BJ (cell line): ENCODE measurements around the gene PERM1. TPM values are rescaled to one million over a fixed set of nuclear protein-coding genes. Genes with fewer than 3 reads are reported as not detected.

Experiments
- CTCF ChIA-PET: fragments of 350-600 bp; formaldehyde crosslinking; extraction: SDS; loops from one replicate; lab custom pipeline; 2021; ENCODE audit warnings: antibody characterized with exemption, inconsistent platforms; lab: Yijun Ruan, JAX
- POLR2A ChIA-PET: fragments of 300-600 bp; sonication (Branson Sonifier 250); formaldehyde crosslinking; extraction: SDS; loops from one replicate; lab custom pipeline; 2021; ENCODE audit warnings: antibody characterized with exemption; lab: Charles Lee
- DNase-seq: peaks from one replicate; pipeline ENCODE4 v3.0.0-alpha.2; 2011; ENCODE audit warnings: low read depth
- H3K27me3 ChIP-seq: 2 replicates; pipeline ENCODE4 v1.6.0; 2011; ENCODE audit warnings: low read length; ENCODE audit not compliant: control insufficient read depth, insufficient read depth
- H3K36me3 ChIP-seq: 2 replicates; pipeline ENCODE4 v1.5.1; 2011; ENCODE audit warnings: low read length; ENCODE audit not compliant: control insufficient read depth, insufficient read depth
- H3K4me3 ChIP-seq: 2 replicates; pipeline ENCODE4 v1.5.1; 2011; ENCODE audit warnings: low read depth, mild to moderate bottlenecking, control low read depth, low read length
- CTCF ChIP-seq: IDR thresholded peaks from 2 replicates; pipeline ENCODE4 v1.5.1; 2011; ENCODE audit warnings: low read depth, mild to moderate bottlenecking, control low read depth, inconsistent platforms, low read length, moderate library complexity; ENCODE audit not compliant: insufficient read depth
- polyA plus RNA-seq: library from polyadenylated mRNA; depleted of rRNA; stranded (reverse); fragments of >200 nt; gene quantifications from 2 replicates; pipeline ENCODE4 v1.2.3, GENCODE V29; 2011

Gene PERM1
- polyA plus RNA-seq, 1 experiment: not detected

- Histone ChIP-seq H3K4me3 (peak overlapping the region; percentile 79), H3K27me3 (no peaks in the 10 kb centered on the region), H3K36me3 (peaks cover 11% of the 10 kb centered on the region; the same call in 1 of the 2 replicates)
- no peak for DNase-seq
- no peak for TF ChIP-seq CTCF
- ChIA-PET POLR2A (no interaction called here), CTCF (interaction anchor here (1.0 to 2.6 kb wide), 4 partner anchors 9 to 97 kb away, joined by 4 to 11 read pairs (median 6); no protein-coding TSS in a partner anchor)
Observed at GRCh38 chr1:966704-967300, 15.1 kb downstream of the PERM1 start.

DNA sequence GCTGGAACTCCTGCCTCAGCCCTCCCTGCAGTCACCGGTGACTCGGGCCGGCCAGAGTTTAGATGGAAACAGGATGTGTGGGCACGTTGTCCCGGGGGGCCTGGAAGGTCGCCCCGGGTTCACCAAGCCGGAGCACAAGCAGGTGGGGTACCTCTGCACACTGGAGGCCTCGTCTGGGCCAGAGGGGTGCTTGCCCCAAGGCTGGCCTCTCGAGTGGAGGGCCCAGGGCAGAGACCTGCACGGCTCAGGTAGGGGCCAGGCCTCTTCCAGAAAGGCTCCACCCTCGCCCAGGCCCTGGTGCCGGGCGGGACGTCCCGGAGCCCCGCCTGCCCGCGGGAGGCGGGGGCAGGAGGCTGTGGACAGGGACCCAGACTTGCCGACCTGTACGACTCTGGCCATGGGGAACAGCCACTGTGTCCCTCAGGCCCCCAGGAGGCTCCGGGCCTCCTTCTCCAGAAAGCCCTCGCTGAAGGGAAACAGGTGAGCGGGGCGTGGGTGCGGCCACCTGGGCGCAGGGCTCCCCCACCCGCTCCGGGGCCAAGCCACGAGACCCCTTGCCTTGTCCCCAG is 15.7 kb downstream of the PERM1 start, which contains the start of gene PLEKHN1:
Gene PLEKHN1, plus strand, starts transcription at position 348 of the 569 bp plus-strand sequence. Its CDS starts 50 bp downstream, at position 398.
- ChIA-PET POLR2A (no interaction called here), CTCF (interaction anchor here (1.0 to 2.6 kb wide), 4 partner anchors 10 to 97 kb away, joined by 3 to 11 read pairs (median 6); no protein-coding TSS in a partner anchor)
- no peak for DNase-seq
- Histone ChIP-seq H3K27me3 (no peaks in the 10 kb centered on the region), H3K4me3 (peak within 1 kb of the TSS; percentile 79), H3K36me3 (peaks cover 11% of the 10 kb centered on the region; the same call in 1 of the 2 replicates)
- TF ChIP-seq CTCF: no peak

DNA sequence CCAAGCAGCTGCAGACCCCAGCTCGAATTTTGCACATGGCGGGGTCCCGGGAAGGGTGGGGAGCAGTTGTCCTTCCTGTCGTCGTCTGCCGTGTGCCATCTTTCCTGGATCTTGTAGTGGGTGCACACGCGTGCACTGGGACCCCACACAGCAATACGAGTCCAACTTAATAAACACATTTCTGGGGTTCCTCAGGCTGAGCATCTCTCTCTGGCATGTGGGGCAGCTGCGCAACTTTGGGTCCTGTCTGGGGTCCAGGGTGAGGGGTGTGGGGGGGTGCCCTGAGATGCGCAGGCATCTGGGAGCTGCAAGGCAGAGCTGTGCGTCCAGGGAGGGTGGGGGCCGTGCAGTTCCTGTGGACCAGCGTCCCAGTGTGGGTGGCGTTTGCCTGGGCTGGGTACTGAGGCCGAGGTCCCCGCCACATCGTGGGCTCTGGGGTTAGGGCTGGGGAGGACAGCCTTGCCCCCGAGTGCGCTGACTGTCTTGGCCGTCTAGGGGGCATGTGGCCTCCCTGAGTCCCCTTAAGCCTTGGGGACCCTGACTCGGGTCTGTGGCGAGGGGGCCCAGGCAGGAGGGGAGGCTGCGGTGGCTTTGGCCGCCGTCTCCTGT is 16.3 kb downstream of the PERM1 start:
- Histone ChIP-seq H3K36me3 (peaks cover 11% of the 10 kb centered on the region; the same call in 1 of the 2 replicates), H3K27me3 (no peaks in the 10 kb centered on the region), H3K4me3 (no peak overlapping the region)
- no peak for DNase-seq
- CTCF ChIA-PET: interaction anchor here (1.0 to 2.6 kb wide), 2 partner anchors 10 to 45 kb away, joined by 3 to 11 read pairs; no protein-coding TSS in a partner anchor
- POLR2A ChIA-PET: no interaction called here
- no peak for TF ChIP-seq CTCF

- Histone ChIP-seq H3K36me3 (peaks cover 11% of the 10 kb centered on the region; the same call in 1 of the 2 replicates), H3K27me3 (no peaks in the 10 kb centered on the region), H3K4me3 (no peak overlapping the region)
- no peak for TF ChIP-seq CTCF
- DNase-seq: no peak
- ChIA-PET POLR2A (no interaction called here), CTCF (interaction anchor here (1.0 to 2.6 kb wide), 2 partner anchors 11 to 44 kb away, joined by 3 to 11 read pairs; no protein-coding TSS in a partner anchor)
Observed at GRCh38 chr1:964691-965525, 17.0 kb downstream of the PERM1 start.
